GM23338 (cell line): ENCODE measurements around the gene CNN2. TPM values are rescaled to one million over a fixed set of nuclear protein-coding genes. Genes with fewer than 3 reads are reported as not detected.

Source experiments
- ATAC-seq: fragments of 200-7000 bp; cut with Tn5 transposase; 3 replicates; pipeline ENCODE4 v1.9.1; 2020
- DNase-seq: peaks from one replicate; pipeline ENCODE4 v3.0.0-alpha.2; 2015; ENCODE audit warnings: low spot score
- H2AFZ ChIP-seq: fragments of 200-600 bp; sonication (generic); 2 replicates; pipeline ENCODE4 v1.8.0; 2016; ENCODE audit warnings: antibody characterized with exemption, mild to moderate bottlenecking, moderate library complexity
- H3F3A ChIP-seq: fragments of 200-600 bp; sonication (generic); replicated peaks from 2 replicates; pipeline ENCODE4 v1.8.0; 2017; ENCODE audit warnings: antibody characterized with exemption, mixed run types, low read depth
- H3K27ac ChIP-seq: fragments of 200-600 bp; sonication (generic); 2 replicates; pipeline ENCODE4 v1.6.1; 2016; ENCODE audit warnings: low read depth
- H3K27me3 ChIP-seq: fragments of 200-600 bp; sonication (generic); 2 replicates; pipeline ENCODE4 v1.8.0; 2016; ENCODE audit warnings: mild to moderate bottlenecking, mixed run types, moderate library complexity; ENCODE audit not compliant: insufficient read depth
- H3K36me3 ChIP-seq: fragments of 200-600 bp; sonication (generic); 2 replicates; pipeline ENCODE4 v1.8.0; 2016; ENCODE audit warnings: mild to moderate bottlenecking; ENCODE audit not compliant: insufficient read depth
- H3K4me1 ChIP-seq: fragments of 200-600 bp; sonication (generic); 2 replicates; pipeline ENCODE4 v1.8.0; 2016; ENCODE audit warnings: mild to moderate bottlenecking, moderate library complexity; ENCODE audit not compliant: insufficient read depth
- H3K4me2 ChIP-seq: fragments of 200-600 bp; sonication (generic); 2 replicates; pipeline ENCODE4 v1.7.1; 2017; ENCODE audit warnings: mixed run types
- H3K4me3 ChIP-seq: fragments of 200-600 bp; sonication (generic); 2 replicates; pipeline ENCODE4 v1.6.1; 2016; ENCODE audit warnings: mixed run types
- H3K79me2 ChIP-seq: fragments of 200-600 bp; sonication (generic); replicated peaks from 2 replicates; pipeline ENCODE4 v1.8.0; 2017; ENCODE audit warnings: mild to moderate bottlenecking; ENCODE audit not compliant: insufficient read depth
- H3K9me2 ChIP-seq: fragments of 200-600 bp; sonication (generic); 2 replicates; pipeline ENCODE4 v1.8.0; 2017; ENCODE audit not compliant: insufficient read depth
- H4K20me1 ChIP-seq: fragments of 200-600 bp; sonication (generic); replicated peaks from 2 replicates; pipeline ENCODE4 v1.8.0; 2017; ENCODE audit warnings: mild to moderate bottlenecking; ENCODE audit not compliant: insufficient read depth
- H3K27ac Mint-ChIP-seq: 2 replicates; pipeline ENCODE4 v1.8.0; 2020; ENCODE audit warnings: inconsistent platforms, mild to moderate bottlenecking, moderate library complexity, mixed read lengths
- H3K27me3 Mint-ChIP-seq: 3 replicates; pipeline ENCODE4 v1.8.0; 2022; ENCODE audit warnings: low read depth, mild to moderate bottlenecking, moderate library complexity, mixed read lengths, inconsistent platforms; ENCODE audit not compliant: insufficient read depth, poor library complexity
- H3K36me3 Mint-ChIP-seq: 3 replicates; pipeline ENCODE4 v1.8.0; 2021; ENCODE audit warnings: low read depth, mild to moderate bottlenecking, inconsistent platforms, moderate library complexity, mixed read lengths
- H3K4me1 Mint-ChIP-seq: 3 replicates; pipeline ENCODE4 v1.8.0; 2020; ENCODE audit warnings: mild to moderate bottlenecking, inconsistent platforms, mixed read lengths
- H3K4me3 Mint-ChIP-seq: 3 replicates; pipeline ENCODE4 v1.8.0; 2021; ENCODE audit warnings: moderate library complexity, mild to moderate bottlenecking, inconsistent platforms, mixed read lengths
- H3K9me3 Mint-ChIP-seq: 3 replicates; pipeline ENCODE4 v1.8.0; 2020; ENCODE audit warnings: moderate library complexity, mild to moderate bottlenecking, inconsistent platforms, mixed read lengths
- CREB1 ChIP-seq: fragments of 250-450 bp; sonication (Bioruptor Pico); IDR thresholded peaks from 2 replicates; pipeline ENCODE4 v1.5.0; 2020; ENCODE audit warnings: low read depth, mild to moderate bottlenecking, moderate library complexity
- CTCF ChIP-seq, 2 experiments: fragments of 200-600 bp in 1 of 2; sonication (generic) in 1 of 2; conservative IDR thresholded peaks; 2 replicates each; pipeline versions ENCODE4 v1.5.1 to v1.6.1; 2016 to 2017; ENCODE audit warnings: antibody characterized with exemption in 2 of 2, low read depth in 2 of 2, mild to moderate bottlenecking in 2 of 2, moderate library complexity in 1 of 2
- ETS1 ChIP-seq: IDR thresholded peaks from 2 replicates; pipeline ENCODE4 v1.6.1; 2016; ENCODE audit warnings: antibody characterized with exemption
- EZH2 ChIP-seq: fragments of 200-600 bp; sonication (generic); IDR thresholded peaks from one replicate; pipeline ENCODE4 v1.8.0; 2017; ENCODE audit warnings: antibody characterized with exemption, mild to moderate bottlenecking, low read depth; ENCODE audit not compliant: unreplicated experiment
- EZH2phosphoT487 ChIP-seq: fragments of 200-600 bp; sonication (generic); IDR thresholded peaks from one replicate; pipeline ENCODE4 v1.8.1; 2018; ENCODE audit warnings: antibody characterized with exemption; ENCODE audit not compliant: unreplicated experiment
- JUNB ChIP-seq: IDR thresholded peaks from one replicate; pipeline ENCODE4 v1.6.1; 2016; ENCODE audit warnings: antibody characterized with exemption; ENCODE audit not compliant: unreplicated experiment
- REST ChIP-seq: IDR thresholded peaks from one replicate; pipeline ENCODE4 v1.6.1; 2018; ENCODE audit warnings: antibody characterized with exemption; ENCODE audit not compliant: unreplicated experiment
- ZNF114 ChIP-seq: fragments of 250-450 bp; sonication (Bioruptor Pico); IDR thresholded peaks from 2 replicates; pipeline ENCODE4 v1.5.0; 2020; ENCODE audit warnings: mild to moderate bottlenecking, moderate library complexity
- polyA plus RNA-seq: library from polyadenylated mRNA; unstranded; fragments of >200 nt; fragmentation: Nextera tagmentation; extraction: Ambion mirVana; gene quantifications from 2 replicates; pipeline ENCODE4 v1.2.1, GENCODE V29; 2016
- total RNA-seq: library from RNA; depleted of rRNA; stranded (reverse); fragments of >200 nt; shearing (Covaris generic); gene quantifications from 2 replicates; pipeline ENCODE4 v1.2.3, GENCODE V29; 2014

The CNN2 gene
- total and polyA plus RNA-seq, 2 experiments from 2014 or later, result 330 to 392 TPM

GRCh38 chr19:1041835-1042685, 15.7 kb downstream of the CNN2 start:
- no peaks in the 10 kb centered on the region for H3K27me3 ChIP-seq
- H3K36me3 ChIP-seq, result peaks cover 9% of the 10 kb centered on the region; the same call in 1 of the 2 replicates
- ATAC-seq, result no peak
- no peak overlapping the region for H3K27ac ChIP-seq
- no peak overlapping the region for H2AFZ ChIP-seq
- no peak overlapping the region for H3K4me3 ChIP-seq
- no peak overlapping the region for H3K4me2 ChIP-seq
- no peaks in the 10 kb centered on the region for H3K9me2 ChIP-seq
- H3K36me3 Mint-ChIP-seq, result peaks cover 29% of the 10 kb centered on the region
- H3K4me3 Mint-ChIP-seq, result no peak overlapping the region
- peaks cover 15% of the 10 kb centered on the region for H3K4me1 Mint-ChIP-seq
- peaks cover 10% of the 10 kb centered on the region for H3K4me1 ChIP-seq
- TF ChIP-seq CTCF (conservative IDR thresholded peaks at IDR 0.05; ENCODE audit: low read depth in 2 of 2) (no peak), JUNB (no peak), EZH2 (no peak), ETS1 (no peak), EZH2phosphoT487 (no peak), REST (no peak), CREB1 (no peak), ZNF114 (CRISPR knock-in tag) (no peak)
- no peaks in the 10 kb centered on the region for H3K79me2 ChIP-seq
- H3K27ac Mint-ChIP-seq, result no peak overlapping the region
- DNase-seq, result no peak
- peaks cover 31% of the 10 kb centered on the region for H3F3A ChIP-seq
- H4K20me1 ChIP-seq, result no peaks in the 10 kb centered on the region; the same call in 1 of the 2 replicates
- peaks cover 34% of the 10 kb centered on the region for H3K27me3 Mint-ChIP-seq
- peaks cover 4% of the 10 kb centered on the region; the same call in 1 of the 3 replicates for H3K9me3 Mint-ChIP-seq
